BE2C (cell line): ENCODE data around the gene CREG1.
"Not testable (repeated sequence)": the region's sequence is repeated elsewhere in the genome, so short reads cannot be mapped to it uniquely, and the experiment has no call there.

ENCODE experiments used
- DNase-seq: peaks from one replicate; pipeline ENCODE4 v3.0.0-alpha.2; 2020
- H3K27me3 ChIP-seq: fragments of 250-450 bp; sonication (Bioruptor Pico); 2 replicates; pipeline ENCODE4 v1.5.1; 2020; ENCODE audit warnings: mild to moderate bottlenecking
- H3K36me3 ChIP-seq: fragments of 250-450 bp; sonication (Bioruptor Pico); 2 replicates; pipeline ENCODE4 v1.5.1; 2020; ENCODE audit warnings: mild to moderate bottlenecking
- H3K4me1 ChIP-seq: fragments of 250-450 bp; sonication (Bioruptor Pico); 2 replicates; pipeline ENCODE4 v1.5.1; 2020
- H3K4me3 ChIP-seq: 2 replicates; pipeline ENCODE4 v1.5.1; 2011; ENCODE audit warnings: low read depth, low read length
- H3K9me3 ChIP-seq: fragments of 250-450 bp; sonication (Bioruptor Pico); 2 replicates; pipeline ENCODE4 v1.5.1; 2020
- CTCF ChIP-seq: IDR thresholded peaks from 2 replicates; pipeline ENCODE4 v1.5.1; 2012; ENCODE audit warnings: mild to moderate bottlenecking, low read depth, low read length

The CREG1 gene

GRCh38 chr1:167561753-167562152, 8.2 kb upstream of the CREG1 start:
- no peaks in the 10 kb centered on the region for H3K9me3 ChIP-seq
- no peak overlapping the region for H3K4me3 ChIP-seq
- no peaks in the 10 kb centered on the region for H3K27me3 ChIP-seq
- peaks cover 9% of the 10 kb centered on the region for H3K4me1 ChIP-seq
- TF ChIP-seq CTCF, result no peak
- H3K36me3 ChIP-seq, result no peaks in the 10 kb centered on the region
- no peak for DNase-seq

GRCh38 chr1:167555971-167556714, 2.6 kb upstream of the CREG1 start:
- TF ChIP-seq CTCF, result peak; percentile 94
- Histone ChIP-seq H3K27me3 (no peaks in the 10 kb centered on the region), H3K9me3 (no peaks in the 10 kb centered on the region), H3K4me3 (no peak overlapping the region), H3K4me1 (no peaks in the 10 kb centered on the region), H3K36me3 (no peaks in the 10 kb centered on the region)
- peak; percentile 72 for DNase-seq

DNA sequence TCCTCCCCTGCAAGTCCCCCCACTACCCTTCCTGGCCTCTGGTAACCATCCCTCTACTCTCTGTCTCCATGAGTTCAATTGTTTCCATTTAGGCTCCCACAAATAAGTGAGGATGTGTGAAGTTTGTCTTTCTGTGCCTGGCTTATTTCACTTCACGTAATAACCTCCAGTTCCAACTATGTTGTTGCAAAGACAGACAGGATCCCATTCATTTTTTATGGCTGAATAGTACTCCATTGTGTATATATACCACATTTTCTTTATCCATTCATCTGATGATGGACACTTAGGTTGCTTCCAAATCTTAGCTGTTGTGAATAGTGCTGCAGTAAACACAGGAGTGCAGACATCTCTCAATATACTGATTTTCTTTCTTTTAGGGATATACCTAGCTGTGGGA, 1.5 kb upstream of the CREG1 start:
- DNase-seq, H3K4me3 ChIP-seq, H3K4me1 ChIP-seq: not testable (repeated sequence)

GRCh38 chr1:167554028-167554779, 642 bp upstream of the CREG1 start:
- H3K4me3 ChIP-seq, result peak overlapping the region; percentile 61
- H3K27me3 ChIP-seq, result no peaks in the 10 kb centered on the region
- no peak for TF ChIP-seq CTCF
- no peaks in the 10 kb centered on the region for H3K36me3 ChIP-seq
- no peaks in the 10 kb centered on the region for H3K9me3 ChIP-seq
- no peaks in the 10 kb centered on the region for H3K4me1 ChIP-seq
- DNase-seq, result no peak

More for the DNA sequence above, 1.5 kb upstream of the CREG1 start:
- H3K27me3 ChIP-seq, H3K36me3 ChIP-seq, H3K9me3 ChIP-seq: not testable (repeated sequence)

GRCh38 chr1:167551362-167551761, 2.2 kb downstream of the CREG1 start:
- no peak for TF ChIP-seq CTCF
- no peak for DNase-seq
- H3K27me3 ChIP-seq, result no peaks in the 10 kb centered on the region
- no peak overlapping the region for H3K4me3 ChIP-seq
- H3K4me1 ChIP-seq, result no peaks in the 10 kb centered on the region
- no peaks in the 10 kb centered on the region for H3K9me3 ChIP-seq
- no peaks in the 10 kb centered on the region; the same call in 1 of the 2 replicates for H3K36me3 ChIP-seq

- no peaks in the 10 kb centered on the region for H3K9me3 ChIP-seq
- no peaks in the 10 kb centered on the region; the same call in 1 of the 2 replicates for H3K36me3 ChIP-seq
- H3K27me3 ChIP-seq, result no peaks in the 10 kb centered on the region
- no peak for TF ChIP-seq CTCF
- no peak for DNase-seq
- no peak overlapping the region for H3K4me3 ChIP-seq
- H3K4me1 ChIP-seq, result no peaks in the 10 kb centered on the region
Measured at GRCh38 chr1:167548059-167548932, 5.3 kb downstream of the CREG1 start.
